ENCODE measurements around the gene LARGE2. TPM values are rescaled to one million over a fixed set of nuclear protein-coding genes. Genes with fewer than 3 reads are reported as not detected.

LARGE2 gene
- total and polyA plus RNA-seq, 2 donors (not counting 3 experiments of a cell fraction or from before 2014, with no cell fraction given): 0.06 TPM; not detected in 1

DNA sequence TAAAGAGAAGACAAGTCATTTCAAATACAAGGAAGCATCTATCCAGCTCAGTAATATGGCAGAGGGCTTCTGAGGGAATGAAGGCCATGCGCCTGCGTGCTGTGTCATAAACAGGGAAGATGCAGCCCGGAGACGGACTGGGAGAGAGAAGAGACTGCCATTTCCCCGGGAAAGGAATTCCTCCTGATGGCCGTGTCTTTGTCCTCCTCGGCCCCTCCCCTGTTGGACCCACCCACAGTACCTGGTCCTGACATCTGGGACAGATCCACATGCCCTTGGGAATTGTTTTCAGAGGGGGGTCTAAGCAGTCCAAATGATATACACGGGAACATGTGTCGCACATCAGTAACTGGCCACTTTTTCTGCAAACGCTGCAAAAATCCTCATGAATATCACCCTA lies 15.5 kb downstream of the LARGE2 start:
- Histone ChIP-seq H2AFZ (ENCODE audit: low read depth, low read length) (no peak overlapping the region), H3K27ac (ENCODE audit: insufficient read depth, low read depth, low read length) (no peak overlapping the region), H3K9me1 (replicated peaks; ENCODE audit: control insufficient read depth, extremely low read depth, insufficient read depth, low read length) (no peaks in the 10 kb centered on the region), H3K27me3 (ENCODE audit: control insufficient read depth in 2 of 2, insufficient read depth in 2 of 2, low read length in 2 of 2) (no peaks in the 10 kb centered on the region), H3K9me3 (replicated peaks; ENCODE audit: control insufficient read depth, insufficient read depth, low read length) (no peaks in the 10 kb centered on the region), H3K4me2 (ENCODE audit: insufficient read depth, low read length) (no peak overlapping the region), H3K9ac (replicated peaks; ENCODE audit: extremely low read depth, insufficient read depth, low read length) (no peak overlapping the region), H3K79me2 (ENCODE audit: control insufficient read depth, insufficient read depth, low read length) (no peaks in the 10 kb centered on the region), H3K4me1 (ENCODE audit: control insufficient read depth, extremely low read depth, insufficient read depth, low read length) (no peaks in the 10 kb centered on the region), H3K36me3 (ENCODE audit: control insufficient read depth in 2 of 2, extremely low read depth in 1 of 2, insufficient read depth in 2 of 2, low read length in 2 of 2) (peaks cover 0 to 29% of the 10 kb centered on the region in 2 experiments), H4K20me1 (replicated peaks; ENCODE audit: control insufficient read depth, extremely low read depth, insufficient read depth, low read length) (no peaks in the 10 kb centered on the region), H3K4me3 (replicated peaks in 1 of 3; ENCODE audit: insufficient read depth in 1 of 3, low read depth in 1 of 3, low read length in 3 of 3) (no peak overlapping the region)
- dilution Hi-C loops (cut with MboI; ENCODE audit: extremely low pct_ligation_motif_present, low sequenced_read_pairs): no loop called here
- TF ChIP-seq, protein P1, sequence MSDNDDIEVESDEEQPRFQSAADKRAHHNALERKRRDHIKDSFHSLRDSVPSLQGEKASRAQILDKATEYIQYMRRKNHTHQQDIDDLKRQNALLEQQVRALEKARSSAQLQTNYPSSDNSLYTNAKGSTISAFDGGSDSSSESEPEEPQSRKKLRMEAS (IDR thresholded peaks at IDR 0.05; ENCODE audit: insufficient read depth, insufficient read length): no peak
- TF ChIP-seq MYC (IDR thresholded peaks at IDR 0.05; ENCODE audit: low read depth, low read length): no peak
- POLR2A ChIA-PET: interaction anchor here (0.7 kb wide), 1 partner anchor 69 kb away, joined by 3 read pairs; no protein-coding TSS in a partner anchor
- FAIRE-seq (no peak), DNase-seq (ENCODE audit: low read depth, low spot score) (no peak)
- intact Hi-C loops (cut with micrococcal nuclease): no loop called here
- CTCF ChIA-PET: interaction anchor here (0.5 to 1.0 kb wide), 2 partner anchors 13 to 68 kb away, joined by 3 read pairs; no protein-coding TSS in a partner anchor
- BruUV-seq (replicated peaks): no TSS peak

DNA sequence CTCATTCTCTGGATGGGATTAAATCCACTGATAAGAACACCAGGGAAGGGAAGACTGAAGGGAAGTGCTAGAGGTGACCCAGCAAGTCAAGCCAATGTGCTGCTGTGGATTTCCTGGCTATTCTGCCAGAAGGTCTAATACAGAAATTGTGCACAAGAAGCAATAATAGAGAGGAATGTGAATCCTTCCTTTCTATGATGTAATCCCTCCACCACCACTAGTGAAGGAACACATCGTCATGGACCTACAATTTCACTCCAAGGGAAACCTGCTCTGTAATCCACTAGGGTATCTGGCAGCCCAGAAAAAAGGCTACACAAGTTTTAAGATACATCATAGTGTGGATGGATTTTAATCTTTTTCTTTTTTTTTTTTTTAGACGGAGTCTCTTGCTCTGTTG lies 17.4 kb downstream of the LARGE2 start:
- POLR2A ChIA-PET: no interaction called here
- Histone ChIP-seq H3K36me3 (ENCODE audit: control insufficient read depth in 2 of 2, extremely low read depth in 1 of 2, insufficient read depth in 2 of 2, low read length in 2 of 2) (peaks cover 0 to 20% of the 10 kb centered on the region in 2 experiments), H2AFZ (ENCODE audit: low read depth, low read length) (no peak overlapping the region), H3K4me3 (replicated peaks in 1 of 3; ENCODE audit: insufficient read depth in 1 of 3, low read depth in 1 of 3, low read length in 3 of 3) (no peak overlapping the region), H3K9ac (replicated peaks; ENCODE audit: extremely low read depth, insufficient read depth, low read length) (no peak overlapping the region), H4K20me1 (replicated peaks; ENCODE audit: control insufficient read depth, extremely low read depth, insufficient read depth, low read length) (no peaks in the 10 kb centered on the region), H3K4me1 (ENCODE audit: control insufficient read depth, extremely low read depth, insufficient read depth, low read length) (no peaks in the 10 kb centered on the region), H3K27me3 (ENCODE audit: control insufficient read depth in 2 of 2, insufficient read depth in 2 of 2, low read length in 2 of 2) (no peaks in the 10 kb centered on the region), H3K27ac (ENCODE audit: insufficient read depth, low read depth, low read length) (no peak overlapping the region), H3K9me1 (replicated peaks; ENCODE audit: control insufficient read depth, extremely low read depth, insufficient read depth, low read length) (no peaks in the 10 kb centered on the region), H3K9me3 (replicated peaks; ENCODE audit: control insufficient read depth, insufficient read depth, low read length) (no peaks in the 10 kb centered on the region), H3K4me2 (ENCODE audit: insufficient read depth, low read length) (no peak overlapping the region), H3K79me2 (ENCODE audit: control insufficient read depth, insufficient read depth, low read length) (no peaks in the 10 kb centered on the region)
- TF ChIP-seq, protein P1 (IDR thresholded peaks at IDR 0.05; ENCODE audit: insufficient read depth, insufficient read length): no peak
- no peak for TF ChIP-seq MYC (IDR thresholded peaks at IDR 0.05; ENCODE audit: low read depth, low read length)
- TF ChIP-seq POLR2AphosphoS5 (IDR thresholded peaks at IDR 0.05; ENCODE audit: insufficient read depth, low read depth, low read length): no peak
- no peak for TF ChIP-seq FOS (IDR thresholded peaks at IDR 0.05; ENCODE audit: borderline replicate concordance, insufficient read depth, low read length)
- TF ChIP-seq, protein P2, sequence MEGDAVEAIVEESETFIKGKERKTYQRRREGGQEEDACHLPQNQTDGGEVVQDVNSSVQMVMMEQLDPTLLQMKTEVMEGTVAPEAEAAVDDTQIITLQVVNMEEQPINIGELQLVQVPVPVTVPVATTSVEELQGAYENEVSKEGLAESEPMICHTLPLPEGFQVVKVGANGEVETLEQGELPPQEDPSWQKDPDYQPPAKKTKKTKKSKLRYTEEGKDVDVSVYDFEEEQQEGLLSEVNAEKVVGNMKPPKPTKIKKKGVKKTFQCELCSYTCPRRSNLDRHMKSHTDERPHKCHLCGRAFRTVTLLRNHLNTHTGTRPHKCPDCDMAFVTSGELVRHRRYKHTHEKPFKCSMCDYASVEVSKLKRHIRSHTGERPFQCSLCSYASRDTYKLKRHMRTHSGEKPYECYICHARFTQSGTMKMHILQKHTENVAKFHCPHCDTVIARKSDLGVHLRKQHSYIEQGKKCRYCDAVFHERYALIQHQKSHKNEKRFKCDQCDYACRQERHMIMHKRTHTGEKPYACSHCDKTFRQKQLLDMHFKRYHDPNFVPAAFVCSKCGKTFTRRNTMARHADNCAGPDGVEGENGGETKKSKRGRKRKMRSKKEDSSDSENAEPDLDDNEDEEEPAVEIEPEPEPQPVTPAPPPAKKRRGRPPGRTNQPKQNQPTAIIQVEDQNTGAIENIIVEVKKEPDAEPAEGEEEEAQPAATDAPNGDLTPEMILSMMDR (IDR thresholded peaks at IDR 0.05; ENCODE audit: extremely low read depth in 1 of 2, insufficient read depth in 1 of 2, low read depth in 1 of 2, low read length in 2 of 2): no peak
- no peak for TF ChIP-seq JUN (IDR thresholded peaks at IDR 0.05; ENCODE audit: borderline replicate concordance, insufficient read depth, insufficient read length, low read depth)
- TF ChIP-seq GATA2 (IDR thresholded peaks at IDR 0.05; ENCODE audit: insufficient read depth, insufficient read length, low read depth, low read length): no peak
- no peak for TF ChIP-seq POLR2A (IDR thresholded peaks at IDR 0.05; ENCODE audit: low read depth, low read length)
- no peak for TF ChIP-seq EZH2 (IDR thresholded peaks at IDR 0.05; ENCODE audit: borderline replicate concordance, low read depth, low read length, severe bottlenecking)
- CTCF ChIA-PET: interaction anchor here (0.6 to 0.7 kb wide), 4 partner anchors 9 to 232 kb away, joined by 3 to 4 read pairs (median 4); no protein-coding TSS in a partner anchor
- intact Hi-C loops (cut with micrococcal nuclease): no loop called here
- no peak for FAIRE-seq
- no TSS peak for BruUV-seq (replicated peaks)
- dilution Hi-C loops (cut with MboI; ENCODE audit: extremely low pct_ligation_motif_present, low sequenced_read_pairs): no loop called here
- no peak for DNase-seq (ENCODE audit: low read depth, low spot score)

Measured in endothelial cell of umbilical vein (primary cell).